GM12891 (cell line): ENCODE measurements around the gene TMEM184B.

ENCODE experiments used
- POLR2A ChIP-seq: IDR thresholded peaks from 2 replicates; pipeline ENCODE4 v1.6.1; 2011; ENCODE audit warnings: low read depth, low read length, control low read depth
- POLR2AphosphoS5 ChIP-seq: IDR thresholded peaks from 2 replicates; pipeline ENCODE4 v1.6.1; 2011; ENCODE audit warnings: low read depth, low read length, control low read depth

- TF ChIP-seq POLR2A (no peak), POLR2AphosphoS5 (no peak)
These were observed 17.1 kb downstream of the TMEM184B start for GRCh38 chr22:38255697-38256096.
